Frontal cortex (tissue), 4 donors: ENCODE data around the gene CMTM2. TPM values are rescaled to one million over a fixed set of nuclear protein-coding genes. Genes with fewer than 3 reads are reported as not detected.
"Not testable (repeated sequence)": the region's sequence is repeated elsewhere in the genome, so short reads cannot be mapped to it uniquely, and the experiment has no call there.

Experiments
- DNase-seq, 2 donors: peaks; one replicate each; pipeline ENCODE4 v3.0.0; 2012; ENCODE audit warnings: low spot score in 2 of 2
- FAIRE-seq: peaks from 2 replicates; lab custom pipeline; 2012; peaks lifted over from hg19 to GRCh38; lab: Jason Lieb, UNC
- total RNA-seq: library from RNA; depleted of rRNA; stranded (reverse); fragments of >200 nt; gene quantifications from one replicate; pipeline ENCODE4 v1.2.3, GENCODE V29; 2014
- donor health status: control.
- donor health status: control.
- donor health status: control.

Gene CMTM2
- total RNA-seq, 1 donor from 2014 or later: not detected

GRCh38 chr16:66552286-66553177, 26.7 kb upstream of the CMTM2 start, which contains the start of gene CKLF:
Gene CKLF, plus strand, starts transcription at chr16:66552576. Its CDS starts 140 bp downstream, at chr16:66552716.
- FAIRE-seq: no peak
- peak; percentile 90 for DNase-seq

GRCh38 chr16:66553223-66553622, 26.0 kb upstream of the CMTM2 start:
- no peak for DNase-seq
- FAIRE-seq: no peak

GRCh38 chr16:66554021-66554420, 25.2 kb upstream of the CMTM2 start:
- no peak for FAIRE-seq
- no peak for DNase-seq

GRCh38 chr16:66554495-66554894, 24.8 kb upstream of the CMTM2 start:
- FAIRE-seq: no peak
- DNase-seq: no peak

DNA sequence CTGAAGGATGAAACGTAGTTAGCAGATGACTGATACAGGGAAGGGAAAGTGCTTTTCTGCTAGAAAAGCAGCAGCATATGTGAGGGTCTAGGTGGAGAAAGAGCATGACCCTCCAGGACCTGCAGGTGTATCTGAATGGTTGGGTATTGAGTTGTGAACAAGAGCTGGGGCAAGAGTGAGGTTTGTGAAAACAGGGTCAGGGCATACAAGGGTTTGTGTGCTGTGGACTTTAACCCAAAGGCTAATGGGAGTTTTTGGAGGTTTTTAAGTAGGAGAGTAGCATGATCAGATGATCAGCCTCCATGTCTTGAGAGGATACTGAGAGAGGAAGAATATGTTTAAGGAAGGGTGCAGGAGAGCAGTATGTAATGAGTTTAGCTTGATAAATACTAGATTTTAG, 19.2 kb upstream of the CMTM2 start:
- no peak for FAIRE-seq
- DNase-seq: no peak

DNA sequence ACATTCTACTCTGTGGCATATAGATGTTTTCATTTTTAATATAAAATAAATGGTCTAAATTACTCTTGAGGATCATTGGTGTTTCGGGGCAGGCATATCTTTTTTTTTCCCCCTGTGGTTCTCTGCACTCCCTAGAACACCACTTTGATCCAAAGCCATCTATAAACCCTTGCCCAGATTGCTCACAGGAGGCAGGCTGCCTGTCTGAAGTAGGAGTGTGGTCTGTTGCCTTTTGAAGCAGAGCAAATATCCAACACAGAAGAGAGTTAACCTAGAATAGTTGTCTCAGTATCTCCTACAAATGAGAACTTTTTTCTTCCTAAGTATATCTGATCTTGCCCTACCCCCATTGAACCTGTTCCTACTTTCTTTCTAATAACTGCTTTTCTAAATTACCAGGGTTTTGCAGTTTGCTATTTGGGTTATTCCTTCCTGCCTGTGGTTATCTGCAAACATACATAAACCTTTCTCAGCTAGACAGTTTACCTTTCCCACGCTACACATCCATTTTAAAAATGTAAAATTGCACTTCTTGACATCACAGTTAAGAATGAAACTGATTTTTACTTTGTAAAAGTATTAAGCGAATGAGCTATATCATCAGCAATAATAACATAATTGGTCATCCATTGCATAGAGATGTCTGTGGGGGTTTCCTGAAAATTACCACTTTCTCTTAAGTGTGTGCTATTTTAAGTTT, 17.7 kb upstream of the CMTM2 start:
- DNase-seq (no peak), FAIRE-seq (no peak)

GRCh38 chr16:66562409-66562808, 16.9 kb upstream of the CMTM2 start:
- no peak for DNase-seq
- no peak for FAIRE-seq

- no peak for FAIRE-seq
- DNase-seq: no peak
These were observed 16.3 kb upstream of the CMTM2 start for GRCh38 chr16:66562986-66563385.

DNA sequence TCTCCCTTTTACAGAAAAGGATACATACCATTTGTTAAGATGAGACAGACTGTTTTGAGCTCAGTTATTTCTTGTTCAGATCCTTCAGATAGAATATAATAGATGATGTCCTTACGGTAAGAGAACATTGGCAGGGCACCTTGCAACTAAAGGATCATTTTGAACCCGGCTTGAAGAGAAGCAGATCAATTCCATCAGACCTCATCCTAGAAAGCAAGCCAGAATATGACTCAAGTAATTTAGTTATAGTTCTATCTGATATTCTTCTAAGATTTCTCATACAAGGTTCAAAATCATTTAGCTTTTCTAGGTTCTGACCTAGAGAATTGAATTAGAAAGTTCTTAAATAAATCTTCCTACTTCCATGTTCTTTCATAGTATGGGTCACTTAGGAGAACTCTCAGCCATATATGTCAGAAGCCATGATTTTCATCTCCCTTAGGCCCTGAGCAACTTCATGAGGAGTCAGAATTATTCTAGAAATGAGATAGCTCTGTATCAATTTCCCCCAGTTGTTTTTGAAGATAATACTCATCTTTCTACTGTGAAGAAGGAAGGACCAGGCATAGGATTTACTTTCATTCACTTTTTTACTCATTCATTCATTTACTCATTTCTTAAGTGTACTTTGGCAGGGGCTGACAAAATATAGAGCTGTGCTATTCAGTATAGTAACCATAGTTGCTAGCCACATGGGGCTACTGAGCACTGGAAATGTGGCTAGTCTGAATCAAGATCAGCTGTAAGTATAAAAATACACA, 15.5 kb upstream of the CMTM2 start:
- DNase-seq: no peak
- no peak for FAIRE-seq

DNA sequence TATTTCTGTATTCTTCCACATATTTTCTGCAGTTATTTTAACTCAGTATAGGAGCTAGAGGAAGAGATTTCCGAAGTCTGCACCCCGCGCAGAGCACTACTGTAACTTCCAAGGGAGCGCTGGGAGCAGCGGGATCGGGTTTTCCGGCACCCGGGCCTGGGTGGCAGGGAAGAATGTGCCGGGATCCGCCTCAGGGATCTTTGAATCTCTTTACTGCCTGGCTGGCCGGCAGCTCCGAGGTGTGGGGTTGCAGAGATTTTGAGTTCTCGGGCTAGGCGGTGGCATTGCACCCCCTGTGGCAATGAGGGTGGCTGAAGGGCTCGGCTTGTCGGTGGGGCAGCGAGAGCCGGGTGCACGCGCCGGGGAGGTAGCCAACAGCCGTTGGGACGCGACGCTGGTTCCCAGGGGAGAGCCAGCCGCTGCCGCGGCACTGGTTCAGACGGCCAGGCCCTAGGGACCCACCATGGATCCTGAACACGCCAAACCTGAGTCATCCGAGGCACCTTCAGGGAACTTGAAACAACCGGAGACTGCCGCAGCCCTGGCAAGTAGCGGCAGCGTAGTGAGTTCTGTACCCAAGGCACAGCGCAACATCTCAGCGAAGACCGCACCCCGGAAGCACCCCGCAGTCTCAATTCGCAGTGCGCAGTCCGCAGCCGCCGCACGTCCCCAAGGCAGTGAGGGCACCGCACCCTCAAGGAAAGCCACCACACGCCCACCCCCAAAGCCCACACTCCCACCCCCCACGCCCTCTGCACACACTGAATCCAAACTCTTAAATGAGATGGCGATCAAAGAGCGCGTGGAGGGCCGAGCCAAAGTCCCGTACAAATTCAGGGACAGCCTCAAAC, 13.0 kb upstream of the CMTM2 start, which contains the start of gene CMTM1:
Gene CMTM1, plus strand, starts transcription at position 389 of the 851 bp plus-strand sequence. Its CDS starts 75 bp downstream, at position 464.
- FAIRE-seq: no peak
- no peak for DNase-seq

- not testable (repeated sequence) for FAIRE-seq, DNase-seq
These were observed 12.0 kb upstream of the CMTM2 start for GRCh38 chr16:66567270-66567669.

- no peak for FAIRE-seq
- DNase-seq: no peak
These were observed 10.9 kb upstream of the CMTM2 start for GRCh38 chr16:66568355-66568754.

DNA sequence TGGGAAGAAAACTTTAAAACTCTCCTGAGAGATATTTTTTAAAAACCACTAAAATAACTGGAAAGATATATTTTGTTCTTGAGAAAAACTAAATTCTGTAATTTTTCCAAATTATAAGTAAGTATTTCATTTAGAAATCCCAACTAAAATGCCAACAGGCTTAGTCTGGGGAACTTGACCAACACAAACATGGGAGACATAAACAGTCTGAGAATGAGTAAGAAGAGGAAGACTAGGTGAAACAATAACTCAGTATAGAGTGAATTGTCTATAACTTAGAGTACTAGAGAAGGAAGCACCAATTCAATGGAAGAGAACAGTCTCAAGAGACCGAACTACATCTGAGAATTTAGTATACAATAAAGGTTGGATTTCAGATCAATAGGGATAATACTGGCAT, 10.1 kb upstream of the CMTM2 start:
- FAIRE-seq: peak; percentile 28
- no peak for DNase-seq

GRCh38 chr16:66569827-66570405, 9.3 kb upstream of the CMTM2 start:
- FAIRE-seq: no peak

DNA sequence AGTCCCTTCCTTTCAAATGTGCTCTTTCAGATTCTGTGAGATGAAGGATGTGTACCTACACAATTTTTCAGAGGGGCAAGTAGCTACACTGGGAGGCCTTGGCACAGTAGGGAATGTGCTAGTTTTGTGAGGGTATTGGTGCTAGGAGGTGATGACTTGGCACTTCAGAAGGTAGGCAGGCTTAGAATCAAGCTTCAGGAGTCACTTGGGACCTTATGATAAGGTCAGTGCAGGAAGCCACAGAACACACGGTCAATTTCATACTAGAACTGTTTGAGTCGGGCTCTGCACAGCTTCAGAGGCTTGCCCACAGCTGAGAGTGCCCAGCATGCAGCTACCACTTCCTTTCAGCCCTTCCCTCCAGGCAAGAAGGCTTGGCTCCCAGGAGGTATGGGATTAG, 6.9 kb upstream of the CMTM2 start:
- FAIRE-seq (no peak), DNase-seq (no peak)

More at GRCh38 chr16:66569827-66570405, 9.3 kb upstream of the CMTM2 start:
- DNase-seq: no peak

- no peak for DNase-seq
- FAIRE-seq: no peak
These were observed 5.2 kb upstream of the CMTM2 start for GRCh38 chr16:66574081-66574480.

GRCh38 chr16:66574531-66574930, 4.7 kb upstream of the CMTM2 start:
- DNase-seq (no peak), FAIRE-seq (no peak)

- no peak for FAIRE-seq
These were observed 4.2 kb upstream of the CMTM2 start for GRCh38 chr16:66575060-66575459.

GRCh38 chr16:66576296-66576695, 3.0 kb upstream of the CMTM2 start:
- FAIRE-seq: no peak

More at GRCh38 chr16:66575060-66575459, 4.2 kb upstream of the CMTM2 start:
- DNase-seq: no peak

More at GRCh38 chr16:66576296-66576695, 3.0 kb upstream of the CMTM2 start:
- DNase-seq: no peak
